ENCODE measurements around the gene KRTAP10-1. TPM values are rescaled to one million over a fixed set of nuclear protein-coding genes. Genes with fewer than 3 reads are reported as not detected.

KRTAP10-1 gene
- total and polyA plus RNA-seq, 9 of the 15 experiments (the other 6 are each of a cell fraction or from before 2014, with no cell fraction given) = not detected

DNA sequence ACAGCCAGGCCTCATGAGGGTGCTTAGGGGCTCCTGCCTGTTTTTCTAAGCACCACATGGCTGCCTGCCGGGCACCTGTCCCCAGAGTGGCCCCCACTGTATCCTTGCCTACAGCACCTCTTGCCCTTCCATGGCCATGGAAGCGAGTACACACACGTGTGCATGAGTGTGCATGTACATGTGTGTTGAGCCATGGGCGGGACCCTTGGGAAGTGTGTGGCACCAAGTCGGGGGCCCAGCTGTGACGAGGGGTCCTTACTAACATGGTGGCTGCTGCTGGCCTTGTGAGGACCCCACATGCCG, 25.8 kb downstream of the KRTAP10-1 start:
- Histone ChIP-seq H3K79me2 (ENCODE audit: control insufficient read depth, insufficient read depth, low read length) (no peaks in the 10 kb centered on the region), H2AFZ (ENCODE audit: low read depth, low read length) (no peak overlapping the region), H3K27me3 (ENCODE audit: control insufficient read depth in 2 of 2, insufficient read depth in 2 of 2, low read length in 2 of 2) (peaks cover 0 to 28% of the 10 kb centered on the region in 2 experiments; a peak in 3 of 5 replicates), H3K4me2 (ENCODE audit: insufficient read depth, low read length) (no peak overlapping the region), H3K4me3 (no peak overlapping the region), H3K9me3 (replicated peaks; ENCODE audit: control insufficient read depth, insufficient read depth, low read depth, low read length) (no peaks in the 10 kb centered on the region), H4K20me1 (replicated peaks; ENCODE audit: control insufficient read depth, insufficient read depth, low read length) (peaks cover 15% of the 10 kb centered on the region; the same call in 1 of the 2 replicates), H3K27ac (ENCODE audit: extremely low read depth, low read depth, low read length) (no peak overlapping the region), H3K4me1 (replicated peaks in 1 of 2; ENCODE audit: control insufficient read depth in 2 of 2, insufficient read depth in 2 of 2, low read length in 2 of 2) (peaks cover 0 to 24% of the 10 kb centered on the region in 2 experiments; a peak in 3 of 5 replicates), H3K9ac (ENCODE audit: insufficient read depth in 1 of 2, low read depth in 2 of 2, low read length in 2 of 2) (no peak overlapping the region), H3K36me3 (ENCODE audit: control insufficient read depth, insufficient read depth, low read length) (no peaks in the 10 kb centered on the region), H3K9me1 (ENCODE audit: control insufficient read depth, insufficient read depth, low read length) (no peaks in the 10 kb centered on the region)
- FAIRE-seq (no peak), DNase-seq (ENCODE audit: extremely low read depth in 1 of 4, low spot score in 3 of 4) (no peak), ATAC-seq (no peak)
- TF ChIP-seq FUS (optimal IDR thresholded peaks at IDR 0.05; ENCODE audit: low read depth, low read length) = no peak
- TF ChIP-seq, protein P1, sequence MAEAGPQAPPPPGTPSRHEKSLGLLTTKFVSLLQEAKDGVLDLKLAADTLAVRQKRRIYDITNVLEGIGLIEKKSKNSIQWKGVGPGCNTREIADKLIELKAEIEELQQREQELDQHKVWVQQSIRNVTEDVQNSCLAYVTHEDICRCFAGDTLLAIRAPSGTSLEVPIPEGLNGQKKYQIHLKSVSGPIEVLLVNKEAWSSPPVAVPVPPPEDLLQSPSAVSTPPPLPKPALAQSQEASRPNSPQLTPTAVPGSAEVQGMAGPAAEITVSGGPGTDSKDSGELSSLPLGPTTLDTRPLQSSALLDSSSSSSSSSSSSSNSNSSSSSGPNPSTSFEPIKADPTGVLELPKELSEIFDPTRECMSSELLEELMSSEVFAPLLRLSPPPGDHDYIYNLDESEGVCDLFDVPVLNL (CRISPR knock-in tag; IDR thresholded peaks at IDR 0.05; ENCODE audit: low read depth) = no peak
- no peak for TF ChIP-seq NFRKB (IDR thresholded peaks at IDR 0.05; ENCODE audit: low read depth)
- no peak for TF ChIP-seq SIN3A (IDR thresholded peaks at IDR 0.05; ENCODE audit: borderline replicate concordance in 2 of 2, control insufficient read depth in 1 of 2, low read depth in 2 of 2, low read length in 2 of 2)
- TF ChIP-seq KDM4B (IDR thresholded peaks at IDR 0.05; ENCODE audit: borderline replicate concordance in 2 of 2, low read depth in 1 of 2) = no peak
- no peak for TF ChIP-seq ZBED1 (IDR thresholded peaks at IDR 0.05)
- no TSS peak for BruUV-seq (replicated peaks)
- CTCF ChIA-PET (ENCODE audit: low intra/inter-chr PET ratio) = no interaction called here
- POLR2A ChIA-PET = interaction anchor here (0.7 to 1.3 kb wide), 3 partner anchors 9 to 209 kb away, joined by 3 to 5 read pairs (median 4); no protein-coding TSS in a partner anchor
- intact Hi-C loops (cut with micrococcal nuclease) = loop anchor here (10.0 kb wide), 1 partner anchor 411 kb away; the partner anchor contains the start of gene ITGB2
- in situ Hi-C loops (cut with MboI) = no loop called here
- WGBS (ENCODE audit: insufficient coverage, low coverage, missing lambda C conversion rate) = 5% methylated on average over 7 of the region's 7 CpGs

Data from K562 (cell line).